Fibroblast of the aortic adventitia (primary cell): ENCODE results near the gene CABLES1. TPM values are rescaled to one million over a fixed set of nuclear protein-coding genes. Genes with fewer than 3 reads are reported as not detected.

ENCODE experiments used
- DNase-seq: peaks from one replicate; pipeline ENCODE4 v3.0.0-alpha.2; 2010; ENCODE audit warnings: low read depth
- H3K4me3 ChIP-seq: 2 replicates; pipeline ENCODE4 v1.5.1; 2011; ENCODE audit warnings: low read depth, mild to moderate bottlenecking, control low read depth, low read length, moderate library complexity
- CTCF ChIP-seq: IDR thresholded peaks from 2 replicates; pipeline ENCODE4 v1.5.1; 2011; ENCODE audit warnings: mild to moderate bottlenecking, low read length, control low read depth, inconsistent platforms; ENCODE audit not compliant: insufficient read depth
- total RNA-seq: library from RNA; depleted of rRNA; stranded (reverse); fragments of >200 nt; gene quantifications from 2 replicates; pipeline ENCODE4 v1.2.3, GENCODE V29; 2012; ENCODE audit warnings: low replicate concordance

The CABLES1 gene
- total RNA-seq, 1 donor, result 7.4 TPM

- H3K4me3 ChIP-seq, result peak overlapping the region; percentile 71
- peak; percentile 23 for TF ChIP-seq CTCF
- DNase-seq, result no peak
Measured at GRCh38 chr18:23136326-23137096, 1.2 kb downstream of the CABLES1 start.

- H3K4me3 ChIP-seq, result peak overlapping the region; percentile 71
- DNase-seq, result peak; percentile 65
- TF ChIP-seq CTCF, result no peak
Measured at GRCh38 chr18:23137097-23137635, 1.9 kb downstream of the CABLES1 start.

- peak overlapping the region; percentile 71 for H3K4me3 ChIP-seq
- no peak for TF ChIP-seq CTCF
- no peak for DNase-seq
Measured at GRCh38 chr18:23137788-23138216, 2.5 kb downstream of the CABLES1 start.

GRCh38 chr18:23138471-23138870 lies 3.2 kb downstream of the CABLES1 start:
- no peak for DNase-seq
- no peak overlapping the region for H3K4me3 ChIP-seq
- no peak for TF ChIP-seq CTCF

- peak; percentile 52 for DNase-seq
- TF ChIP-seq CTCF, result no peak
- no peak overlapping the region for H3K4me3 ChIP-seq
Measured at GRCh38 chr18:23141104-23141999, 6.1 kb downstream of the CABLES1 start.

GRCh38 chr18:23142251-23142929 lies 7.1 kb downstream of the CABLES1 start:
- no peak overlapping the region for H3K4me3 ChIP-seq
- TF ChIP-seq CTCF, result no peak
- no peak for DNase-seq
